OCI-LY3 (cell line): ENCODE results near the gene SLC39A6.
A peak's percentile ranks its signal among the peaks of the same experiment; 100 is the strongest.
"Not testable (repeated sequence)": the region's sequence is repeated elsewhere in the genome, so short reads cannot be mapped to it uniquely, and the experiment has no call there.

Experiments used
- H2AFZ ChIP-seq: fragments of 200-600, 300-600 bp; shearing (Covaris generic); 2 replicates; pipeline ENCODE4 v1.6.0; 2014; ENCODE audit warnings: antibody characterized with exemption, low read depth, low read length
- H3K27ac ChIP-seq: fragments of 200-600, 300-600 bp; sonication (generic); 2 replicates; pipeline ENCODE4 v1.5.1; 2014; ENCODE audit warnings: mild to moderate bottlenecking, low read length, moderate library complexity, mixed read lengths
- H3K27me3 ChIP-seq: fragments of 200-600, 300-600 bp; sonication (generic); 2 replicates; pipeline ENCODE4 v1.6.1; 2014; ENCODE audit warnings: low read depth, low read length, mixed read lengths
- H3K36me3 ChIP-seq: fragments of 200-600, 300-600 bp; sonication (generic); replicated peaks from 2 replicates; pipeline ENCODE3; 2014; ENCODE audit warnings: low read depth, low read length, mixed read lengths
- H3K4me1 ChIP-seq: fragments of 300-600, 200-600 bp; sonication (generic); 2 replicates; pipeline ENCODE4 v1.6.1; 2014; ENCODE audit warnings: low read length, mixed read lengths
- H3K4me2 ChIP-seq: fragments of 200-600, 300-600 bp; sonication (generic); 2 replicates; pipeline ENCODE4 v1.6.1; 2014; ENCODE audit warnings: low read length, mixed read lengths
- H3K4me3 ChIP-seq: fragments of 300-600, 200-600 bp; sonication (generic); 2 replicates; pipeline ENCODE4 v1.5.1; 2014; ENCODE audit warnings: antibody characterized with exemption, mild to moderate bottlenecking, low read length, moderate library complexity
- H3K79me2 ChIP-seq: fragments of 300-600, 200-600 bp; shearing (Covaris generic); 2 replicates; pipeline ENCODE4 v1.6.1; 2014; ENCODE audit warnings: mild to moderate bottlenecking, low read length, mixed read lengths
- H3K9ac ChIP-seq: fragments of 300-600, 200-600 bp; shearing (Covaris generic); 2 replicates; pipeline ENCODE4 v1.6.0; 2014; ENCODE audit warnings: mild to moderate bottlenecking, low read length, moderate library complexity
- H3K9me3 ChIP-seq: fragments of 200-600, 300-600 bp; shearing (Covaris generic); 2 replicates; pipeline ENCODE4 v1.6.1; 2014; ENCODE audit warnings: low read length, mixed read lengths; ENCODE audit not compliant: insufficient read depth
- H4K20me1 ChIP-seq: fragments of 200-600, 300-600 bp; sonication (generic); 2 replicates; pipeline ENCODE4 v1.6.1; 2016; ENCODE audit warnings: low read length, mixed read lengths; ENCODE audit not compliant: insufficient read depth
- EZH2phosphoT487 ChIP-seq: fragments of 200-600 bp; shearing (Covaris generic); IDR thresholded peaks from 2 replicates; pipeline ENCODE4 v1.6.1; 2018; ENCODE audit warnings: antibody characterized with exemption, mixed run types, low read depth
- TF ChIP-seq, protein P1 (sequence below): fragments of 200-600, 300-600 bp; sonication (generic); IDR thresholded peaks from 2 replicates; pipeline ENCODE4 v1.5.1; 2014; ENCODE audit warnings: antibody characterized with exemption, low read length, low read depth

The SLC39A6 gene

DNA sequence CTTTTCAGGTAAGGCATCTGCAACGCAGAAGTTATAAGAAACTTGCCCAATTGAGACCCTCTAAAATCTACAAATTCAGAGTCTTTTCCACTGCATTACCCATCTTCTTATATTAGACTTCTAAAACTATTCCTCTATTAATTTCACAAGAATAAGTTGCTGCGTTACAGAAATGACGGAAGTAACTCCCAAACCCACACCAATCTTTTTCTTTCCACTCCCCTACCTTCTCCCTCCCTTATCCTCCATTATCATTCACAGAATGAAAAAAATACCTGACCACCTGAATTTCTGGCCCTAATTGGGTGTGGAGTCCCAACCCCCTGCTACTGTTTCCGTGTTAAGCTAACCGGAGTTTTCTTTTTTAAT lies 62.5 kb downstream of the SLC39A6 start:
- Histone ChIP-seq H3K9ac (peak overlapping the region; percentile 86), H3K27ac (peak overlapping the region; percentile 63), H3K9me3 (no peaks in the 10 kb centered on the region), H3K4me1 (peaks cover 13% of the 10 kb centered on the region; the same call in 1 of the 2 replicates), H3K4me2 (peak overlapping the region; percentile 85), H3K27me3 (no peaks in the 10 kb centered on the region), H3K4me3 (peak overlapping the region; percentile 93), H4K20me1 (peaks cover 31% of the 10 kb centered on the region), H2AFZ (0 out of 2 replicates have a peak overlapping the region, but pooled peaks have one; percentile 62), H3K79me2 (peaks cover 57% of the 10 kb centered on the region), H3K36me3 (no peaks in the 10 kb centered on the region)
- TF ChIP-seq, protein P1, sequence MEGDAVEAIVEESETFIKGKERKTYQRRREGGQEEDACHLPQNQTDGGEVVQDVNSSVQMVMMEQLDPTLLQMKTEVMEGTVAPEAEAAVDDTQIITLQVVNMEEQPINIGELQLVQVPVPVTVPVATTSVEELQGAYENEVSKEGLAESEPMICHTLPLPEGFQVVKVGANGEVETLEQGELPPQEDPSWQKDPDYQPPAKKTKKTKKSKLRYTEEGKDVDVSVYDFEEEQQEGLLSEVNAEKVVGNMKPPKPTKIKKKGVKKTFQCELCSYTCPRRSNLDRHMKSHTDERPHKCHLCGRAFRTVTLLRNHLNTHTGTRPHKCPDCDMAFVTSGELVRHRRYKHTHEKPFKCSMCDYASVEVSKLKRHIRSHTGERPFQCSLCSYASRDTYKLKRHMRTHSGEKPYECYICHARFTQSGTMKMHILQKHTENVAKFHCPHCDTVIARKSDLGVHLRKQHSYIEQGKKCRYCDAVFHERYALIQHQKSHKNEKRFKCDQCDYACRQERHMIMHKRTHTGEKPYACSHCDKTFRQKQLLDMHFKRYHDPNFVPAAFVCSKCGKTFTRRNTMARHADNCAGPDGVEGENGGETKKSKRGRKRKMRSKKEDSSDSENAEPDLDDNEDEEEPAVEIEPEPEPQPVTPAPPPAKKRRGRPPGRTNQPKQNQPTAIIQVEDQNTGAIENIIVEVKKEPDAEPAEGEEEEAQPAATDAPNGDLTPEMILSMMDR: no peak
- TF ChIP-seq EZH2phosphoT487: no peak

DNA sequence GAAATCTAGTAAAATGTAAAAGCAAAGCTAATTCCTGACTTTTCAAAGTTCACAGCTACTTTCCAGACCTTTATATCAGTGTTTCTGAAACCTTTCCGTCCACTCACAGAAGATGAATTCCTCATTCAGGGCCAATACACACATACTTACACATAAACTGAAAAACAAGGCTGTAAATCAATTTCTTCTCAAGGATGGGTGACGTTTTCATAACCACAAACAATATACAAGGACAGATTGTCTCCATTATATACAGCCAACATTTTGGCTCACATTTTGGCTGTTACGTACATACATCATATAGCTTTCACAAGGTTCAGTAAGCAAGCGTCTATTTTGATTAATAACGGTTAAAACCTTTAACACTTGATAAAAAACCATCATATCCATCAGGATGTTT lies 63.1 kb downstream of the SLC39A6 start:
- Histone ChIP-seq H3K27ac (no peak overlapping the region), H3K27me3 (no peaks in the 10 kb centered on the region), H3K9me3 (no peaks in the 10 kb centered on the region), H3K4me1 (peaks cover 13% of the 10 kb centered on the region), H3K9ac (peak overlapping the region; percentile 86), H4K20me1 (peaks cover 37% of the 10 kb centered on the region), H3K79me2 (peaks cover 64% of the 10 kb centered on the region), H3K4me2 (peak overlapping the region; percentile 85), H3K4me3 (peak overlapping the region; percentile 93), H3K36me3 (peaks cover 3% of the 10 kb centered on the region), H2AFZ (no peak overlapping the region)
- no peak for TF ChIP-seq EZH2phosphoT487

DNA sequence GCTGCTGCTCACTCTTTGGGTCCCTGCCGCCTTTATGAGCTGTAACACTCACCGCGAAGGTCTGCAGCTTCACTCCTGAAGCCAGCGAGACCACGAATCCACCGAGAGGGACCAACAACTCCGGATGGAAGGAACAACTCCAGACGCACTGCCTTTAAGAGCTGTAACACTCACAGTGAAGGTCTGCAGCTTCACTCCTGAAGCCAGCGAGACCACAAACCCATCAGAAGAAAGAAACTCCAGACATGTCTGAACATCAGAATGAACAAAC lies 64.4 kb downstream of the SLC39A6 start:
- peaks cover 46% of the 10 kb centered on the region for H4K20me1 ChIP-seq
- not testable (repeated sequence) for H2AFZ ChIP-seq

DNA sequence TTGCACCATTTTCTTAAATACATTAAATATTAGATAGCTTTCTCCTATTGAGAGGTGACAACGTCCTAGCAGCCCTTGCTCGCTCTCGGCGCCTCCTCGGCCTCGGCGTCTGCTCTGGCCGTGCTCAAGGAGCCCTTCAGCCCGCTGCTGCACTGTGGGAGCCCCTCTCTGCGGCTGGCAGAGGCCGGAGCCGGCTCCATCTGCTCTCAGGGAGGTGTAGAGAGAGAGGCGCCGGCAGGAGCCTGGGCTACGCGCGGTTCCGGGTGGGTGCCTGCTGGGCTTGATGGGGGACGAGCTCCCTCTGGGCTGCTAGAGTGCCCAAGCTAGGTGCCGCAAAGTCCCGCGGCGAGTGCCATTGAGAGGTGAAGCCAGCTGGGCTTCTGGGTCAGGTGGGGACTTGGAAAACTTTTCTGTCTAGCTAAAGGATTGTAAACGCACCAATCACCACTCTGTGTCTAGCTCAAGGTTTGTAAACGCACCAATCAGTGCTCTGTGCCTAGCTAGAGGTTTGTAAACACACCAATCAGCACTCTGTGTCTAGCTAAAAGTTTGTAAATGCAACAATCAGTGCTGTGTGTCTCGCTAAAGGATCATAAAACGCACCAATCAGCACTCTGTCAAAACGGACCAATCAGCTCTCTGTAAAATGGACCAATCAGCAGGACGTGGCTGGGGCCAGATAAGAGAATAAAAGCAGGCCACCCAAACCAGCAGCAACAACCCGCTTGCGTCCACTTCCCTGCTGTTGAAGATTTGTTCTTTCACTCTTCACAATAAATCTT lies 64.9 kb downstream of the SLC39A6 start:
- peaks cover 3% of the 10 kb centered on the region for H3K36me3 ChIP-seq
- TF ChIP-seq, protein P1: no peak
- no peak for TF ChIP-seq EZH2phosphoT487
- H3K9me3 ChIP-seq: no peaks in the 10 kb centered on the region
- peaks cover 81% of the 10 kb centered on the region for H3K79me2 ChIP-seq
- H4K20me1 ChIP-seq: peaks cover 46% of the 10 kb centered on the region
- no peaks in the 10 kb centered on the region for H3K27me3 ChIP-seq
- no peak overlapping the region for H2AFZ ChIP-seq
- H3K9ac ChIP-seq: no peak overlapping the region
- H3K4me2 ChIP-seq: no peak overlapping the region
- no peak overlapping the region for H3K27ac ChIP-seq
- peaks cover 21% of the 10 kb centered on the region for H3K4me1 ChIP-seq
- H3K4me3 ChIP-seq: no peak overlapping the region

More for the DNA sequence above, 64.4 kb downstream of the SLC39A6 start:
- H3K9ac ChIP-seq, H3K36me3 ChIP-seq, H3K9me3 ChIP-seq, H3K4me3 ChIP-seq, H3K27me3 ChIP-seq, H3K27ac ChIP-seq, H3K4me2 ChIP-seq: not testable (repeated sequence)
- Histone ChIP-seq H3K4me1 (peaks cover 21% of the 10 kb centered on the region), H3K79me2 (peaks cover 76% of the 10 kb centered on the region)

DNA sequence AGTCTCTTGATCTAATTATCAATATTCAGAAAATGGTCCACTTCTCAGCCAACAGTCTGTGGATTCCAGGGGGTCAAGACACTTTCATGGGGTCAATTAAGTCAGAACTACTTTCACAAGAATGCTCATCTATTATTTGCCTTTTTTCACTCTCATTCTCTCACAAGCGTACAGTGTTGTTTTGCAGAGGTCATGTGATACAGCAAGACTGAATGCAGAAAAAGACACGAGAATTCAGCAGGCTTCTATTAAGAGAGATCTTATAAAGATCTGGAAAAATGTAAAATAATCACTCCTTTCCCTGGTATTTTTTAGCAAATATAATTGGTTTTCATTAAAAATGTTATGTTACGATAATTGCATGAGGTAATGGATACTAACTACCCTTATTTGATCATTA lies 70.5 kb downstream of the SLC39A6 start:
- Histone ChIP-seq H3K4me3 (no peak overlapping the region), H3K79me2 (peaks cover 99% of the 10 kb centered on the region), H4K20me1 (peaks cover 54% of the 10 kb centered on the region), H3K27ac (no peak overlapping the region), H3K9ac (no peak overlapping the region), H3K27me3 (no peaks in the 10 kb centered on the region), H3K36me3 (peaks cover 3% of the 10 kb centered on the region), H3K4me1 (peaks cover 8% of the 10 kb centered on the region), H3K9me3 (no peaks in the 10 kb centered on the region), H2AFZ (no peak overlapping the region), H3K4me2 (no peak overlapping the region)
- TF ChIP-seq, protein P1: no peak
- no peak for TF ChIP-seq EZH2phosphoT487
